ENCODE data around the gene RNU6-1. TPM values are rescaled to one million over a fixed set of nuclear protein-coding genes. Genes with fewer than 3 reads are reported as not detected.
A peak's percentile ranks its signal among the peaks of the same experiment; 100 is the strongest.

Gene RNU6-1
- total and polyA plus RNA-seq, 2 experiments from 2014 or later, result not detected

GRCh38 chr15:67883234-67883773, 43.5 kb upstream of the RNU6-1 start:
- WGBS (ENCODE audit: low lambda C conversion rate, missing lambda C conversion rate), result 60% methylated on average over 10 of the region's 10 CpGs
- Histone ChIP-seq H3K9me2 (replicated peaks; ENCODE audit: insufficient read depth) (no peaks in the 10 kb centered on the region), H3K4me2 (no peak overlapping the region), H3K27me3 (no peaks in the 10 kb centered on the region), H3K27ac (peak overlapping the region; percentile 94), H2AFZ (peak overlapping the region; percentile 19), H3K4me1 (ENCODE audit: insufficient read depth) (peaks cover 24% of the 10 kb centered on the region), H3K9me3 (ENCODE audit: low read depth) (no peaks in the 10 kb centered on the region), H3K36me3 (replicated peaks; ENCODE audit: insufficient read depth, low read depth) (no peaks in the 10 kb centered on the region), H3K4me3 (no peak overlapping the region), H3K79me2 (no peaks in the 10 kb centered on the region), H4K20me1 (ENCODE audit: insufficient read depth, poor library complexity, severe bottlenecking) (no peaks in the 10 kb centered on the region)
- no peak for DNase-seq (ENCODE audit: low spot score)
- no peak for TF ChIP-seq EZH2phosphoT487 (IDR thresholded peaks at IDR 0.05; ENCODE audit: low read depth, severe bottlenecking, unreplicated experiment)
- no peak for TF ChIP-seq EZH2 (IDR thresholded peaks at IDR 0.05; ENCODE audit: borderline replicate concordance)
- TF ChIP-seq, protein P1, sequence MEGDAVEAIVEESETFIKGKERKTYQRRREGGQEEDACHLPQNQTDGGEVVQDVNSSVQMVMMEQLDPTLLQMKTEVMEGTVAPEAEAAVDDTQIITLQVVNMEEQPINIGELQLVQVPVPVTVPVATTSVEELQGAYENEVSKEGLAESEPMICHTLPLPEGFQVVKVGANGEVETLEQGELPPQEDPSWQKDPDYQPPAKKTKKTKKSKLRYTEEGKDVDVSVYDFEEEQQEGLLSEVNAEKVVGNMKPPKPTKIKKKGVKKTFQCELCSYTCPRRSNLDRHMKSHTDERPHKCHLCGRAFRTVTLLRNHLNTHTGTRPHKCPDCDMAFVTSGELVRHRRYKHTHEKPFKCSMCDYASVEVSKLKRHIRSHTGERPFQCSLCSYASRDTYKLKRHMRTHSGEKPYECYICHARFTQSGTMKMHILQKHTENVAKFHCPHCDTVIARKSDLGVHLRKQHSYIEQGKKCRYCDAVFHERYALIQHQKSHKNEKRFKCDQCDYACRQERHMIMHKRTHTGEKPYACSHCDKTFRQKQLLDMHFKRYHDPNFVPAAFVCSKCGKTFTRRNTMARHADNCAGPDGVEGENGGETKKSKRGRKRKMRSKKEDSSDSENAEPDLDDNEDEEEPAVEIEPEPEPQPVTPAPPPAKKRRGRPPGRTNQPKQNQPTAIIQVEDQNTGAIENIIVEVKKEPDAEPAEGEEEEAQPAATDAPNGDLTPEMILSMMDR (IDR thresholded peaks at IDR 0.05; ENCODE audit: poor library complexity), result no peak

GRCh38 chr15:67882487-67883233, 42.8 kb upstream of the RNU6-1 start:
- no peaks in the 10 kb centered on the region for H4K20me1 ChIP-seq (ENCODE audit: insufficient read depth, poor library complexity, severe bottlenecking)
- no peak for TF ChIP-seq EZH2 (IDR thresholded peaks at IDR 0.05; ENCODE audit: borderline replicate concordance)
- TF ChIP-seq, protein P1 (IDR thresholded peaks at IDR 0.05; ENCODE audit: poor library complexity), result no peak
- TF ChIP-seq EZH2phosphoT487 (IDR thresholded peaks at IDR 0.05; ENCODE audit: low read depth, severe bottlenecking, unreplicated experiment), result no peak
- no peak for DNase-seq (ENCODE audit: low spot score)
- H3K4me2 ChIP-seq, result no peak overlapping the region
- no peaks in the 10 kb centered on the region for H3K36me3 ChIP-seq (replicated peaks; ENCODE audit: insufficient read depth, low read depth)
- WGBS (ENCODE audit: low lambda C conversion rate, missing lambda C conversion rate), result 78% methylated on average over 8 of the region's 8 CpGs
- H2AFZ ChIP-seq, result peak overlapping the region; percentile 13
- H3K9me3 ChIP-seq (ENCODE audit: low read depth), result no peaks in the 10 kb centered on the region
- no peaks in the 10 kb centered on the region for H3K9me2 ChIP-seq (replicated peaks; ENCODE audit: insufficient read depth)
- no peak overlapping the region for H3K4me3 ChIP-seq
- H3K27ac ChIP-seq, result peak overlapping the region; percentile 94
- no peaks in the 10 kb centered on the region for H3K79me2 ChIP-seq
- no peaks in the 10 kb centered on the region for H3K27me3 ChIP-seq
- peaks cover 24% of the 10 kb centered on the region for H3K4me1 ChIP-seq (ENCODE audit: insufficient read depth)

- H3K36me3 ChIP-seq (replicated peaks; ENCODE audit: insufficient read depth, low read depth), result no peaks in the 10 kb centered on the region
- TF ChIP-seq EZH2 (IDR thresholded peaks at IDR 0.05; ENCODE audit: borderline replicate concordance), result no peak
- no peak for TF ChIP-seq EZH2phosphoT487 (IDR thresholded peaks at IDR 0.05; ENCODE audit: low read depth, severe bottlenecking, unreplicated experiment)
- TF ChIP-seq, protein P1 (IDR thresholded peaks at IDR 0.05; ENCODE audit: poor library complexity), result no peak
- DNase-seq (ENCODE audit: low spot score), result no peak
- H2AFZ ChIP-seq, result no peak overlapping the region
- H3K79me2 ChIP-seq, result no peaks in the 10 kb centered on the region
- H3K27me3 ChIP-seq, result no peaks in the 10 kb centered on the region
- H3K9me3 ChIP-seq (ENCODE audit: low read depth), result no peaks in the 10 kb centered on the region
- peaks cover 24% of the 10 kb centered on the region for H3K4me1 ChIP-seq (ENCODE audit: insufficient read depth)
- H3K27ac ChIP-seq, result no peak overlapping the region
- H3K9me2 ChIP-seq (replicated peaks; ENCODE audit: insufficient read depth), result no peaks in the 10 kb centered on the region
- H4K20me1 ChIP-seq (ENCODE audit: insufficient read depth, poor library complexity, severe bottlenecking), result no peaks in the 10 kb centered on the region
- 89% methylated on average over 3 of the region's 3 CpGs for WGBS (ENCODE audit: low lambda C conversion rate, missing lambda C conversion rate)
- H3K4me3 ChIP-seq, result no peak overlapping the region
- H3K4me2 ChIP-seq, result no peak overlapping the region
Measured at GRCh38 chr15:67880651-67881182, 40.9 kb upstream of the RNU6-1 start.
